Measurements from ENCODE around the gene FRMD5. TPM values are rescaled to one million over a fixed set of nuclear protein-coding genes. Genes with fewer than 3 reads are reported as not detected.
A peak's percentile ranks its signal among the peaks of the same experiment; 100 is the strongest.

Gene FRMD5
- total RNA-seq, 1 experiment from 2014 or later: 0.98 TPM

DNA sequence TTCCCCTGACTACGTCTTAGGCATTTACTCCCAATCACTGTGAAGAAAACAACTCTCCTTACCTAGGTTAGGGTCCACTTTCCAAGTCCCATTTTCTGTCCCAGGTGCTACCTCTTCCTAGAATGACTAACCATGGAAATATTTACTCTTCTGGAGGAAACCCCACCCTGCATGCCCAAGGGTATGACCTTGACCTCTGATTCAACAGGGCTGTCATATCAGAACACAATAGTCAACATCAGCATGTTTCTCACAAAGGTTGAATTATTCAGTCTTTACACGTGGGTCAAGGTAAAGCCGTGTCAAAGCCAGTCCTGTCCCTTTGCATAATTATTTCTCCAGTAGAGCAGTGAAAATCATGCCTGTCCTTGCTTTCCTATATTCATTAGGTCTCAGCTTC is 4.3 kb upstream of the FRMD5 start:
- ChIA-PET POLR2A (no interaction called here), CTCF (no interaction called here)
- H3K27me3 Mint-ChIP-seq (ENCODE audit: insufficient read depth, unreplicated experiment): no peaks in the 10 kb centered on the region
- no peaks in the 10 kb centered on the region for H3K9me3 Mint-ChIP-seq (ENCODE audit: unreplicated experiment)
- no peak overlapping the region for H3K27ac Mint-ChIP-seq (ENCODE audit: low read depth, unreplicated experiment)
- no TSS peak for BruUV-seq (replicated peaks)
- no peak for DNase-seq (ENCODE audit: unreplicated experiment)
- intact Hi-C loops (cut with micrococcal nuclease): loop anchor here (10.0 kb wide), 1 partner anchor 135 kb away; no protein-coding TSS in a partner anchor
- H3K4me1 Mint-ChIP-seq (ENCODE audit: insufficient read depth, unreplicated experiment): peaks cover 5% of the 10 kb centered on the region
- no peaks in the 10 kb centered on the region for H3K36me3 Mint-ChIP-seq (ENCODE audit: insufficient read depth, unreplicated experiment)
- no peak overlapping the region for H3K4me3 Mint-ChIP-seq (ENCODE audit: unreplicated experiment)
- TF ChIP-seq, protein P1, sequence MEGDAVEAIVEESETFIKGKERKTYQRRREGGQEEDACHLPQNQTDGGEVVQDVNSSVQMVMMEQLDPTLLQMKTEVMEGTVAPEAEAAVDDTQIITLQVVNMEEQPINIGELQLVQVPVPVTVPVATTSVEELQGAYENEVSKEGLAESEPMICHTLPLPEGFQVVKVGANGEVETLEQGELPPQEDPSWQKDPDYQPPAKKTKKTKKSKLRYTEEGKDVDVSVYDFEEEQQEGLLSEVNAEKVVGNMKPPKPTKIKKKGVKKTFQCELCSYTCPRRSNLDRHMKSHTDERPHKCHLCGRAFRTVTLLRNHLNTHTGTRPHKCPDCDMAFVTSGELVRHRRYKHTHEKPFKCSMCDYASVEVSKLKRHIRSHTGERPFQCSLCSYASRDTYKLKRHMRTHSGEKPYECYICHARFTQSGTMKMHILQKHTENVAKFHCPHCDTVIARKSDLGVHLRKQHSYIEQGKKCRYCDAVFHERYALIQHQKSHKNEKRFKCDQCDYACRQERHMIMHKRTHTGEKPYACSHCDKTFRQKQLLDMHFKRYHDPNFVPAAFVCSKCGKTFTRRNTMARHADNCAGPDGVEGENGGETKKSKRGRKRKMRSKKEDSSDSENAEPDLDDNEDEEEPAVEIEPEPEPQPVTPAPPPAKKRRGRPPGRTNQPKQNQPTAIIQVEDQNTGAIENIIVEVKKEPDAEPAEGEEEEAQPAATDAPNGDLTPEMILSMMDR (IDR thresholded peaks at IDR 0.05; ENCODE audit: unreplicated experiment): no peak

DNA sequence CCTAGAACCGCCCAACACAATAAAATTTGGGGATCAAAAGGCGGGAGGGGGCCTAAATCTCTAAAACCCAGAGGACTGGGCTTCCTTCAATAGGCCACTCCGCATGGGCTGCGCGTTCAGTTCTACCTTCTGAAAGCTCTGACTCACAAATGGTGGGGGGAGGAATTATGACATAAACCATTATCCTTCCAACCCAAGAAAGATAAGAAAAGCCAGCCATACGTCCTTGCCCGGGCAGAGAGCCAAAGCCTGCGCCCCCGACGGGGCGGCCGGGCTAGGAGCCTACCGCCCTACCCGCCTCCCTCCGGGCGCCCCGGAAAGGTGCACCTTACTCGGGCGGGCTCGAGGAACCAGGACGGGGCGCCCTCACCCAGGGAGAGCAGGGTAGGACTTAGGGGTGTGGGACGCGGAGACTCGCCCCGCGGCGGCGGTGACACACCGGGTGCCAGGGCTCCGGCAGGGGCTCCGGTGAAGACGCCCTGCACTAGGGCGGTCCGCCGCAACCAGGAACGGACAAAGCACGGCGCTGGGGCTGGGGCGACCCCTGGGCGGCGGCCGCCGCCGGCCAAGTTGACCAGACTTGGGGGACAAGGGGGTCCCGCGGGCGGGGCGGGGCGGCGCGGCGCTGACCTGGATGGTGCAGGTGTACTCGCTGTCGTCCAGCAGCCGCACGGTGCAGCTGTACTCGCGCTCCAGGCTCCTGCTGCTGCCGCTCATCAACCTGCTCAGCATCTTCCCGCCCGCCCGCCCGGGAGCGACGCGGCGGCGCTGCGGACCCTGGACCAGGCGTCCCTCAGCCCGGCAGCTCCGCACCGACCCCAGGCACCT is 534 bp downstream of the FRMD5 start:
- ChIA-PET CTCF (interaction anchor here (0.6 to 1.4 kb wide), 4 partner anchors 9 to 159 kb away, joined by 3 to 5 read pairs (median 4); no protein-coding TSS in a partner anchor), POLR2A (interaction anchor here (0.6 to 2.5 kb wide), 4 partner anchors 13 to 233 kb away, joined by 3 to 12 read pairs (median 6); partner anchors contain the start of gene CTDSPL2)
- no peaks in the 10 kb centered on the region for H3K27me3 Mint-ChIP-seq (ENCODE audit: insufficient read depth, unreplicated experiment)
- no peaks in the 10 kb centered on the region for H3K36me3 Mint-ChIP-seq (ENCODE audit: insufficient read depth, unreplicated experiment)
- peak overlapping the region; percentile 72 for H3K4me3 Mint-ChIP-seq (ENCODE audit: unreplicated experiment)
- DNase-seq (ENCODE audit: unreplicated experiment): peak; percentile 40
- BruUV-seq (replicated peaks): no TSS peak
- peaks cover 9% of the 10 kb centered on the region for H3K4me1 Mint-ChIP-seq (ENCODE audit: insufficient read depth, unreplicated experiment)
- no peaks in the 10 kb centered on the region for H3K9me3 Mint-ChIP-seq (ENCODE audit: unreplicated experiment)
- TF ChIP-seq, protein P1 (IDR thresholded peaks at IDR 0.05; ENCODE audit: unreplicated experiment): no peak
- no peak overlapping the region for H3K27ac Mint-ChIP-seq (ENCODE audit: low read depth, unreplicated experiment)
- intact Hi-C loops (cut with micrococcal nuclease): loop anchor here (10.0 kb wide), 1 partner anchor 130 kb away; no protein-coding TSS in a partner anchor

DNA sequence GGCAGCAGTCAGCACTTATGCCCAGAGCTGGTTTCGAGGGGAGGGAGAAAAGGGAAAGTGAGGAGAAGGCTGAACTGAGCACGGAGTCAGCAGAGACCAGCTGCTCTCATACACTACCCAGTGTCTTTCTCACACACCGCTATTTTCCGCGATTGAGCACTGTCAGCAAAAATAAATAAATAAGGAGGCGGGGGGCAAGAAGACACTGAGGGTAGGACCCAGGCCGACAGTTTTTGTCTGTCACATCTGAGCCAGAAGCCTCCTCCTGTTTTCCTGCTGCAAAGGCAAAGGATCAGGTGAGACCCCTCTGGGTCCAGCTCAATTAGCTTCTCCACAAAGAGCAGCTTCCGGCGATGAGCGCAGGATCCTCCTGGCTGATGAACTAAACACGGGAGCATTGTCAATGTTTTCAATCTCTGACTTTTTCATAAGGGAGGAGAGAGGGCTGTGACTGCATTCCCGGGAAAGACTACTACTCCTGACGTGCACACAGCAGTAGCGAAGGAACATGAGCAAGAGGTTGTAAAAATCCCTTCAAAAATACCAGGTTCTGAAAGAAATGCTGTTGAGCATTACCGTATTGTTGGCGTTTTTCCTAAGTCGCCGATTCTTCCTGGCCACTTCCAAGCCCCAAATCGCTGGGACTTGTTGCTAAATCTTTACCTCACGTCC is 1.3 kb downstream of the FRMD5 start:
- intact Hi-C loops (cut with micrococcal nuclease): loop anchor here (10.0 kb wide), 1 partner anchor 129 kb away; no protein-coding TSS in a partner anchor
- peak overlapping the region; percentile 72 for H3K4me3 Mint-ChIP-seq (ENCODE audit: unreplicated experiment)
- no peaks in the 10 kb centered on the region for H3K9me3 Mint-ChIP-seq (ENCODE audit: unreplicated experiment)
- H3K36me3 Mint-ChIP-seq (ENCODE audit: insufficient read depth, unreplicated experiment): no peaks in the 10 kb centered on the region
- POLR2A ChIA-PET: interaction anchor here (0.6 to 2.5 kb wide), 7 partner anchors 10 to 234 kb away, joined by 3 to 12 read pairs (median 4); partner anchors contain the start of gene CTDSPL2
- BruUV-seq (replicated peaks): no TSS peak
- DNase-seq (ENCODE audit: unreplicated experiment): no peak
- no peak overlapping the region for H3K27ac Mint-ChIP-seq (ENCODE audit: low read depth, unreplicated experiment)
- TF ChIP-seq, protein P1 (IDR thresholded peaks at IDR 0.05; ENCODE audit: unreplicated experiment): no peak
- CTCF ChIA-PET: interaction anchor here (0.5 to 1.3 kb wide), 3 partner anchors 12 to 220 kb away, joined by 3 to 5 read pairs (median 3); no protein-coding TSS in a partner anchor
- H3K27me3 Mint-ChIP-seq (ENCODE audit: insufficient read depth, unreplicated experiment): no peaks in the 10 kb centered on the region
- peaks cover 5% of the 10 kb centered on the region for H3K4me1 Mint-ChIP-seq (ENCODE audit: insufficient read depth, unreplicated experiment)

DNA sequence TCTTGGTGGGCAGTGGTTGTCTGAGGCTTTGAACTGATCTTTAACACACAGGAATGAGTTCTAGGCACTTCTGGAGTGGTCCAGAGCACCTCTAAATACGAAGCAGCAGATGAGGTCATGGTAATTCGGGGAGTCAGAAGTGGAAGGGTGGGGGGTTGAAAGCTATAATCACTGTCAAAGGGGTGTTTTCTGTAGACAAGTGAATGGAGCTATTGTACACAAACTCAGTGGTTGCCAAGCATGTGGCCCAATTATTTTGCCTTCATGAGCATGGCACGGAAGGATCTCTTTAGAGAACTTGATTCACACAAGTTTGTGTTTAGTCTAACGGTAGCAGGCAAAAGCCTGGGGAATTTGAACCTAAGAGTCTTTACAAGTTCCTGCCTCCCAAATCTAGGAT is 6.3 kb downstream of the FRMD5 start:
- CTCF ChIA-PET: no interaction called here
- no TSS peak for BruUV-seq (replicated peaks)

More for the DNA sequence above, 6.3 kb downstream of the FRMD5 start:
- TF ChIP-seq, protein P1 (IDR thresholded peaks at IDR 0.05; ENCODE audit: unreplicated experiment): no peak
- DNase-seq (ENCODE audit: unreplicated experiment): no peak
- no peaks in the 10 kb centered on the region for H3K36me3 Mint-ChIP-seq (ENCODE audit: insufficient read depth, unreplicated experiment)
- no peaks in the 10 kb centered on the region for H3K9me3 Mint-ChIP-seq (ENCODE audit: unreplicated experiment)
- no peak overlapping the region for H3K27ac Mint-ChIP-seq (ENCODE audit: low read depth, unreplicated experiment)
- intact Hi-C loops (cut with micrococcal nuclease): no loop called here
- H3K4me1 Mint-ChIP-seq (ENCODE audit: insufficient read depth, unreplicated experiment): peaks cover under 1% of the 10 kb centered on the region
- H3K4me3 Mint-ChIP-seq (ENCODE audit: unreplicated experiment): no peak overlapping the region
- no peaks in the 10 kb centered on the region for H3K27me3 Mint-ChIP-seq (ENCODE audit: insufficient read depth, unreplicated experiment)
- POLR2A ChIA-PET: no interaction called here

Measured in MCF 10A (cell line).